ENCODE measurements around the gene ANKLE2. TPM values are rescaled to one million over a fixed set of nuclear protein-coding genes. Genes with fewer than 3 reads are reported as not detected.
A peak's percentile ranks its signal among the peaks of the same experiment; 100 is the strongest.

Gene ANKLE2
- total and polyA plus RNA-seq, 10 of the 15 experiments (the other 5 are each of a cell fraction or from before 2014, with no cell fraction given) = 4.3 to 89.4 (median 53.0) TPM

GRCh38 chr12:132710043-132710404 lies 51.6 kb downstream of the ANKLE2 start:
- ChIA-PET CTCF (interaction anchor here (0.6 kb wide), 1 partner anchor 1259 kb away, joined by 4 read pairs; no protein-coding TSS in a partner anchor), POLR2A (interaction anchor here (0.6 to 1.4 kb wide), 2 partner anchors 63 to 820 kb away, joined by 3 read pairs; no protein-coding TSS in a partner anchor), SMC1A (ENCODE audit: uncharacterized antibody, unreplicated experiment) (interaction anchor here (0.6 to 2.0 kb wide), 2 partner anchors 15 to 110 kb away, joined by 3 to 4 read pairs; no protein-coding TSS in a partner anchor), RAD21 (ENCODE audit: unreplicated experiment) (no interaction called here)
- no peaks in the 10 kb centered on the region for H3K27me3 ChIP-seq (replicated peaks in 1 of 2; ENCODE audit: control insufficient read depth in 2 of 2, insufficient read depth in 2 of 2, low read length in 1 of 2)
- FAIRE-seq (no peak), ATAC-seq (peak; percentile 60), DNase-seq (ENCODE audit: low read depth, low spot score) (no peak)
- BruUV-seq (replicated peaks) = TSS peak; percentile 97
- H3K4me3 ChIP-seq = peak overlapping the region; percentile 95
- peak overlapping the region; percentile 97 for H3K9ac ChIP-seq (ENCODE audit: control insufficient read depth, insufficient read depth, low read length)
- peak overlapping the region; percentile 64 for H3K4me2 ChIP-seq (ENCODE audit: control insufficient read depth, insufficient read depth)
- in situ Hi-C loops (cut with MboI) = no loop called here
- H3K36me3 ChIP-seq (ENCODE audit: control insufficient read depth in 2 of 2, insufficient read depth in 2 of 2, low read length in 1 of 2) = peaks cover 4 to 8% of the 10 kb centered on the region in 2 experiments
- intact Hi-C loops (cut with micrococcal nuclease; ENCODE audit: unreplicated experiment) = loop anchor here (1.0 kb wide), 1 partner anchor 23 kb away; the partner anchor contains the start of genes POLE and PXMP2
- peak overlapping the region; percentile 97 for H3K27ac ChIP-seq (ENCODE audit: control insufficient read depth, insufficient read depth)
- H2AFZ ChIP-seq (ENCODE audit: control insufficient read depth, low read depth, low read length) = peak overlapping the region; percentile 77
- H3K4me1 ChIP-seq (ENCODE audit: control insufficient read depth, insufficient read depth, low read length) = no peaks in the 10 kb centered on the region; the same call in 1 of the 2 replicates
- 1% methylated on average over 26 of the region's 26 CpGs for WGBS (ENCODE audit: insufficient coverage, insufficient replicate concordance, low lambda C conversion rate, missing lambda C conversion rate)
- peaks cover 51% of the 10 kb centered on the region for H3K79me2 ChIP-seq (ENCODE audit: control insufficient read depth, insufficient read depth, low read length)
- H3K9me3 ChIP-seq (replicated peaks; ENCODE audit: control insufficient read depth, insufficient read depth, low read length) = no peaks in the 10 kb centered on the region
- H4K20me1 ChIP-seq (ENCODE audit: control insufficient read depth, insufficient read depth) = no peaks in the 10 kb centered on the region; the same call in 1 of the 2 replicates
- TF ChIP-seq NR2C1 (IDR thresholded peaks at IDR 0.05) (no peak), SKIL (IDR thresholded peaks at IDR 0.05; ENCODE audit: low read depth, poor library complexity, severe bottlenecking) (no peak), RBBP5 (conservative IDR thresholded peaks at IDR 0.05) (no peak), POLR2AphosphoS5 (IDR thresholded peaks at IDR 0.05; ENCODE audit: low read length) (0 out of 2 replicates have a peak, but pooled peaks have one; percentile 3), FOXM1 (IDR thresholded peaks at IDR 0.05; ENCODE audit: low read depth, low read length) (no peak), ZNF622 (IDR thresholded peaks at IDR 0.05) (no peak), STAT1 (conservative IDR thresholded peaks at IDR 0.05) (no peak), NFYA (IDR thresholded peaks at IDR 0.05; ENCODE audit: borderline replicate concordance, low read depth, low read length) (no peak), DPF2 (IDR thresholded peaks at IDR 0.05) (no peak), MTA3 (IDR thresholded peaks at IDR 0.05; ENCODE audit: borderline replicate concordance, low read length) (peak; percentile 49; the same call in 1 of the 2 replicates), FOS (IDR thresholded peaks at IDR 0.05; ENCODE audit: borderline replicate concordance, extremely low read depth, insufficient read length) (no peak), TAF1 (IDR thresholded peaks at IDR 0.05; ENCODE audit: borderline replicate concordance, low read depth, low read length) (no peak), EZH2 (IDR thresholded peaks at IDR 0.05; ENCODE audit: borderline replicate concordance, control insufficient read depth, low read depth, low read length) (no peak), NFXL1 (IDR thresholded peaks at IDR 0.05; ENCODE audit: borderline replicate concordance) (no peak), TCF7 (IDR thresholded peaks at IDR 0.05; ENCODE audit: borderline replicate concordance) (no peak), ZNF592 (IDR thresholded peaks at IDR 0.05) (no peak), ZNF274 (IDR thresholded peaks at IDR 0.05; ENCODE audit: insufficient read depth, insufficient read length) (no peak)
